HEK293 (cell line): ENCODE data around the gene MBTD1.
A peak's percentile ranks its signal among the peaks of the same experiment; 100 is the strongest.

Experiments
- GLIS2 ChIP-seq: fragments of 450-650 bp; formaldehyde crosslinking; IDR thresholded peaks from 2 replicates; pipeline ENCODE4 v1.5.1; 2016; ENCODE audit warnings: missing biosample characterization, missing genetic modification characterization
- HOXC10 ChIP-seq: sonication (generic); formaldehyde crosslinking; IDR thresholded peaks from 2 replicates; pipeline ENCODE4 v1.8.1; 2023; ENCODE audit warnings: mild to moderate bottlenecking, missing genetic modification reagents
- KLF16 ChIP-seq: fragments of 450-650 bp; formaldehyde crosslinking; IDR thresholded peaks from 2 replicates; pipeline ENCODE4 v1.5.1; 2017; ENCODE audit warnings: missing biosample characterization, missing genetic modification characterization
- KLF8 ChIP-seq: fragments of 450-650 bp; formaldehyde crosslinking; IDR thresholded peaks from 2 replicates; pipeline ENCODE4 v1.5.1; 2016; ENCODE audit warnings: missing biosample characterization, missing genetic modification characterization
- MYNN ChIP-seq: fragments of 450-650 bp; formaldehyde crosslinking; IDR thresholded peaks from 2 replicates; pipeline ENCODE4 v1.5.1; 2016; ENCODE audit warnings: missing biosample characterization, missing genetic modification characterization, borderline replicate concordance
- RBAK ChIP-seq: fragments of 450-650 bp; formaldehyde crosslinking; IDR thresholded peaks from 2 replicates; pipeline ENCODE4 v1.5.1; 2016; ENCODE audit warnings: missing biosample characterization, missing genetic modification characterization
- SCRT1 ChIP-seq: fragments of 450-650 bp; formaldehyde crosslinking; IDR thresholded peaks from 2 replicates; pipeline ENCODE4 v1.5.1; 2016; ENCODE audit warnings: missing biosample characterization, missing genetic modification characterization, borderline replicate concordance
- TCF7L2 ChIP-seq: IDR thresholded peaks from 2 replicates; pipeline ENCODE4 v1.6.1; 2011; ENCODE audit warnings: low read depth, mild to moderate bottlenecking, inconsistent platforms, low read length, moderate library complexity, borderline replicate concordance
- ZFHX2 ChIP-seq: fragments of 450-650 bp; formaldehyde crosslinking; conservative IDR thresholded peaks from 2 replicates; pipeline ENCODE4 v1.5.1; 2016; ENCODE audit warnings: missing biosample characterization, missing genetic modification characterization
- ZNF133 ChIP-seq: fragments of 450-650 bp; formaldehyde crosslinking; IDR thresholded peaks from 2 replicates; pipeline ENCODE4 v1.5.1; 2016; ENCODE audit warnings: missing biosample characterization, missing genetic modification characterization
- ZNF140 ChIP-seq: fragments of 450-650 bp; formaldehyde crosslinking; IDR thresholded peaks from 2 replicates; pipeline ENCODE4 v1.5.1; 2016; ENCODE audit warnings: missing biosample characterization, missing genetic modification characterization
- ZNF16 ChIP-seq: fragments of 450-650 bp; formaldehyde crosslinking; IDR thresholded peaks from 2 replicates; pipeline ENCODE4 v1.5.1; 2016; ENCODE audit warnings: low read depth, missing biosample characterization, missing genetic modification characterization
- ZNF202 ChIP-seq: fragments of 450-650 bp; formaldehyde crosslinking; IDR thresholded peaks from 2 replicates; pipeline ENCODE4 v1.5.1; 2016; ENCODE audit warnings: missing biosample characterization, missing genetic modification characterization, borderline replicate concordance
- ZNF221 ChIP-seq: fragments of 450-650 bp; formaldehyde crosslinking; IDR thresholded peaks from 2 replicates; pipeline ENCODE4 v1.5.1; 2017; ENCODE audit warnings: missing biosample characterization, missing genetic modification characterization, borderline replicate concordance
- ZNF23 ChIP-seq: fragments of 450-650 bp; formaldehyde crosslinking; IDR thresholded peaks from 2 replicates; pipeline ENCODE4 v1.5.1; 2016; ENCODE audit warnings: missing biosample characterization, missing genetic modification characterization, borderline replicate concordance
- ZNF302 ChIP-seq: fragments of 450-650 bp; formaldehyde crosslinking; IDR thresholded peaks from 2 replicates; pipeline ENCODE4 v1.5.1; 2016; ENCODE audit warnings: missing biosample characterization, missing genetic modification characterization, low read depth
- ZNF341 ChIP-seq: fragments of 450-650 bp; formaldehyde crosslinking; IDR thresholded peaks from 2 replicates; pipeline ENCODE4; 2016; ENCODE audit warnings: low read depth, missing biosample characterization, missing genetic modification characterization
- ZNF433 ChIP-seq: fragments of 450-650 bp; formaldehyde crosslinking; IDR thresholded peaks from 2 replicates; pipeline ENCODE4 v1.5.1; 2016; ENCODE audit warnings: missing biosample characterization, missing genetic modification characterization, low read depth
- ZNF510 ChIP-seq: fragments of 450-650 bp; formaldehyde crosslinking; IDR thresholded peaks from 2 replicates; pipeline ENCODE4 v1.5.1; 2018; ENCODE audit warnings: mild to moderate bottlenecking, missing genetic modification characterization, missing biosample characterization; ENCODE audit not compliant: insufficient replicate concordance
- ZNF530 ChIP-seq: fragments of 450-650 bp; formaldehyde crosslinking; IDR thresholded peaks from 2 replicates; pipeline ENCODE4 v1.5.1; 2016; ENCODE audit warnings: low read depth, missing biosample characterization, missing genetic modification characterization
- ZNF561 ChIP-seq: fragments of 450-650 bp; IDR thresholded peaks from 2 replicates; pipeline ENCODE4 v1.5.1; 2018; ENCODE audit warnings: missing biosample characterization, missing genetic modification characterization, borderline replicate concordance
- ZNF596 ChIP-seq: fragments of 450-650 bp; IDR thresholded peaks from 2 replicates; pipeline ENCODE4 v1.5.0; 2018; ENCODE audit warnings: missing biosample characterization, mild to moderate bottlenecking, missing genetic modification characterization, moderate library complexity
- ZNF623 ChIP-seq: fragments of 450-650 bp; formaldehyde crosslinking; IDR thresholded peaks from 2 replicates; pipeline ENCODE4 v1.5.1; 2016; ENCODE audit warnings: missing biosample characterization, missing genetic modification characterization
- ZNF704 ChIP-seq: fragments of 450-650 bp; formaldehyde crosslinking; IDR thresholded peaks from 2 replicates; pipeline ENCODE4 v1.5.1; 2016; ENCODE audit warnings: missing biosample characterization, missing genetic modification characterization
- ZNF785 ChIP-seq: fragments of 450-650 bp; formaldehyde crosslinking; IDR thresholded peaks from 2 replicates; pipeline ENCODE4 v1.5.1; 2016; ENCODE audit warnings: missing biosample characterization, missing genetic modification characterization
- ZNF792 ChIP-seq: fragments of 450-650 bp; formaldehyde crosslinking; IDR thresholded peaks from 2 replicates; pipeline ENCODE4 v1.5.1; 2016; ENCODE audit warnings: missing biosample characterization, missing genetic modification characterization
- ZSCAN5A ChIP-seq: fragments of 450-650 bp; formaldehyde crosslinking; IDR thresholded peaks from 2 replicates; pipeline ENCODE4 v1.5.1; 2016; ENCODE audit warnings: missing biosample characterization, missing genetic modification characterization
- TF ChIP-seq, protein P1 (sequence below): fragments of 450-650 bp; formaldehyde crosslinking; IDR thresholded peaks from 2 replicates; pipeline ENCODE4 v1.5.1; 2016; ENCODE audit warnings: missing biosample characterization, missing genetic modification characterization
- TF ChIP-seq, protein P2 (sequence below): fragments of 450-650 bp; formaldehyde crosslinking; IDR thresholded peaks from 2 replicates; pipeline ENCODE4 v1.5.1; 2016; ENCODE audit warnings: missing biosample characterization, missing genetic modification characterization, low read depth
- TF ChIP-seq, protein P3 (sequence below): fragments of 450-650 bp; formaldehyde crosslinking; IDR thresholded peaks from 2 replicates; pipeline ENCODE4 v1.5.1; 2016; ENCODE audit warnings: missing biosample characterization, missing genetic modification characterization, borderline replicate concordance

MBTD1 gene

GRCh38 chr17:51153210-51154072 lies 106.4 kb downstream of the MBTD1 start, which contains the start of gene NME1 (continued):
- TF ChIP-seq ZNF202, result no peak
- TF ChIP-seq KLF16, result peak; percentile 100
- peak; percentile 100 for TF ChIP-seq ZFHX2 (tag by site-specific recombination)
- peak; percentile 76 for TF ChIP-seq MYNN (tag by site-specific recombination)
- no peak for TF ChIP-seq TCF7L2
- peak; percentile 37; the same call in 1 of the 2 replicates for TF ChIP-seq ZNF341
- no peak for TF ChIP-seq ZNF596
- peak; percentile 56; the same call in 1 of the 2 replicates for TF ChIP-seq ZNF23 (tag by site-specific recombination)
- TF ChIP-seq KLF8 (tag by site-specific recombination), result peak; percentile 98
- TF ChIP-seq ZNF704 (tag by site-specific recombination), result peak; percentile 93
- no peak for TF ChIP-seq ZNF302 (tag by site-specific recombination)
- no peak for TF ChIP-seq ZNF140 (tag by site-specific recombination)
- no peak for TF ChIP-seq ZNF530 (tag by site-specific recombination)
- TF ChIP-seq SCRT1 (tag by site-specific recombination), result 0 out of 2 replicates have a peak, but pooled peaks have one; percentile 48
- peak; percentile 79; the same call in 1 of the 2 replicates for TF ChIP-seq ZNF785 (tag by site-specific recombination)
- TF ChIP-seq ZNF433 (tag by site-specific recombination), result no peak
- TF ChIP-seq, protein P1, sequence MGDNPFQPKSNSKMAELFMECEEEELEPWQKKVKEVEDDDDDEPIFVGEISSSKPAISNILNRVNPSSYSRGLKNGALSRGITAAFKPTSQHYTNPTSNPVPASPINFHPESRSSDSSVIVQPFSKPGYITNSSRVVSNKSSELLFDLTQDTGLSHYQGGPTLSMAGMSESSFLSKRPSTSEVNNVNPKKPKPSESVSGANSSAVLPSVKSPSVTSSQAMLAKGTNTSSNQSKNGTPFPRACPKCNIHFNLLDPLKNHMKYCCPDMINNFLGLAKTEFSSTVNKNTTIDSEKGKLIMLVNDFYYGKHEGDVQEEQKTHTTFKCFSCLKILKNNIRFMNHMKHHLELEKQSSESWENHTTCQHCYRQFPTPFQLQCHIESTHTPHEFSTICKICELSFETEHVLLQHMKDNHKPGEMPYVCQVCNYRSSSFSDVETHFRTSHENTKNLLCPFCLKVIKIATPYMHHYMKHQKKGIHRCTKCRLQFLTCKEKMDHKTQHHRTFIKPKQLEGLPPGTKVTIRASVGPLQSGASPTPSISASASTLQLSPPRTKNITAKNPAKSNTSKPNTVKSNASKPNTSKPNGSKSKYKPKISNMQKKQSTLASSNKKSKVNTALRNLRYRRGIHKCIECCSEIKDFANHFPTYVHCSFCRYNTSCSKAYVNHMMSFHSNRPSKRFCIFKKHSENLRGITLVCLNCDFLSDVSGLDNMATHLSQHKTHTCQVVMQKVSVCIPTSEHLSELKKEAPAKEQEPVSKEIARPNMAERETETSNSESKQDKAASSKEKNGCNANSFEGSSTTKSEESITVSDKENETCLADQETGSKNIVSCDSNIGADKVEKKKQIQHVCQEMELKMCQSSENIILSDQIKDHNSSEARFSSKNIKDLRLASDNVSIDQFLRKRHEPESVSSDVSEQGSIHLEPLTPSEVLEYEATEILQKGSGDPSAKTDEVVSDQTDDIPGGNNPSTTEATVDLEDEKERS (tag by site-specific recombination), result peak; percentile 95
- TF ChIP-seq ZNF221, result no peak
- TF ChIP-seq, protein P2, sequence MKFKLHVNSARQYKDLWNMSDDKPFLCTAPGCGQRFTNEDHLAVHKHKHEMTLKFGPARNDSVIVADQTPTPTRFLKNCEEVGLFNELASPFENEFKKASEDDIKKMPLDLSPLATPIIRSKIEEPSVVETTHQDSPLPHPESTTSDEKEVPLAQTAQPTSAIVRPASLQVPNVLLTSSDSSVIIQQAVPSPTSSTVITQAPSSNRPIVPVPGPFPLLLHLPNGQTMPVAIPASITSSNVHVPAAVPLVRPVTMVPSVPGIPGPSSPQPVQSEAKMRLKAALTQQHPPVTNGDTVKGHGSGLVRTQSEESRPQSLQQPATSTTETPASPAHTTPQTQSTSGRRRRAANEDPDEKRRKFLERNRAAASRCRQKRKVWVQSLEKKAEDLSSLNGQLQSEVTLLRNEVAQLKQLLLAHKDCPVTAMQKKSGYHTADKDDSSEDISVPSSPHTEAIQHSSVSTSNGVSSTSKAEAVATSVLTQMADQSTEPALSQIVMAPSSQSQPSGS (tag by site-specific recombination), result no peak; the same call in 1 of the 2 replicates
- no peak for TF ChIP-seq ZNF510 (tag by site-specific recombination)
- TF ChIP-seq HOXC10 (CRISPR knock-in tag), result peak; percentile 87; the same call in 1 of the 2 replicates
- TF ChIP-seq ZSCAN5A (tag by site-specific recombination), result peak; percentile 99
- peak; percentile 88; the same call in 1 of the 2 replicates for TF ChIP-seq ZNF561 (tag by site-specific recombination)
- no peak; the same call in 1 of the 2 replicates for TF ChIP-seq GLIS2 (tag by site-specific recombination)
- peak; percentile 94 for TF ChIP-seq ZNF792
- TF ChIP-seq ZNF133 (tag by site-specific recombination), result no peak
- peak; percentile 50; the same call in 1 of the 2 replicates for TF ChIP-seq ZNF623 (tag by site-specific recombination)
- TF ChIP-seq RBAK (tag by site-specific recombination), result peak; percentile 67; the same call in 1 of the 2 replicates
- TF ChIP-seq ZNF16 (tag by site-specific recombination), result 0 out of 2 replicates have a peak, but pooled peaks have one; percentile 13
- TF ChIP-seq, protein P3, sequence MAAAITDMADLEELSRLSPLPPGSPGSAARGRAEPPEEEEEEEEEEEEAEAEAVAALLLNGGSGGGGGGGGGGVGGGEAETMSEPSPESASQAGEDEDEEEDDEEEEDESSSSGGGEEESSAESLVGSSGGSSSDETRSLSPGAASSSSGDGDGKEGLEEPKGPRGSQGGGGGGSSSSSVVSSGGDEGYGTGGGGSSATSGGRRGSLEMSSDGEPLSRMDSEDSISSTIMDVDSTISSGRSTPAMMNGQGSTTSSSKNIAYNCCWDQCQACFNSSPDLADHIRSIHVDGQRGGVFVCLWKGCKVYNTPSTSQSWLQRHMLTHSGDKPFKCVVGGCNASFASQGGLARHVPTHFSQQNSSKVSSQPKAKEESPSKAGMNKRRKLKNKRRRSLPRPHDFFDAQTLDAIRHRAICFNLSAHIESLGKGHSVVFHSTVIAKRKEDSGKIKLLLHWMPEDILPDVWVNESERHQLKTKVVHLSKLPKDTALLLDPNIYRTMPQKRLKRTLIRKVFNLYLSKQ (tag by site-specific recombination), result 0 out of 2 replicates have a peak, but pooled peaks have one; percentile 67
